GM23248 (cell line): ENCODE data around the gene LRRC28. TPM values are rescaled to one million over a fixed set of nuclear protein-coding genes. Genes with fewer than 3 reads are reported as not detected.
A peak's percentile ranks its signal among the peaks of the same experiment; 100 is the strongest.

ENCODE experiments used
- DNase-seq: peaks from one replicate; pipeline ENCODE4 v3.0.0-alpha.2; 2015
- H2AFZ ChIP-seq: fragments of 200-600 bp; sonication (generic); 2 replicates; pipeline ENCODE4 v1.6.1; 2016; ENCODE audit warnings: antibody characterized with exemption
- H3F3A ChIP-seq: fragments of 200-600 bp; sonication (generic); 2 replicates; pipeline ENCODE4 v1.6.1; 2016; ENCODE audit warnings: mild to moderate bottlenecking, antibody characterized with exemption, mixed run types; ENCODE audit not compliant: insufficient read depth
- H3K27ac ChIP-seq: fragments of 200-600 bp; sonication (generic); 2 replicates; pipeline ENCODE4 v1.5.1; 2016; ENCODE audit warnings: mild to moderate bottlenecking
- H3K27me3 ChIP-seq: fragments of 200-600 bp; sonication (generic); replicated peaks from 2 replicates; pipeline ENCODE4 v1.6.1; 2016; ENCODE audit warnings: mild to moderate bottlenecking; ENCODE audit not compliant: insufficient read depth
- H3K36me3 ChIP-seq: fragments of 200-600 bp; sonication (generic); 2 replicates; pipeline ENCODE4 v1.6.1; 2016; ENCODE audit warnings: low read depth, mild to moderate bottlenecking
- H3K4me1 ChIP-seq: fragments of 200-600 bp; sonication (generic); 2 replicates; pipeline ENCODE4 v1.6.1; 2016; ENCODE audit warnings: mild to moderate bottlenecking; ENCODE audit not compliant: insufficient read depth
- H3K4me2 ChIP-seq: fragments of 200-600 bp; sonication (generic); one replicate; pipeline ENCODE4 v1.6.1; 2016; ENCODE audit warnings: mild to moderate bottlenecking; ENCODE audit not compliant: unreplicated experiment
- H3K4me3 ChIP-seq: fragments of 200-600 bp; sonication (generic); 2 replicates; pipeline ENCODE4 v1.5.1; 2016; ENCODE audit warnings: mild to moderate bottlenecking
- H3K79me2 ChIP-seq: fragments of 200-600 bp; sonication (generic); 2 replicates; pipeline ENCODE4 v1.6.1; 2016; ENCODE audit warnings: mild to moderate bottlenecking; ENCODE audit not compliant: insufficient read depth
- H3K9ac ChIP-seq: fragments of 200-600 bp; sonication (generic); 2 replicates; pipeline ENCODE4 v1.6.1; 2016; ENCODE audit warnings: mild to moderate bottlenecking
- H3K9me2 ChIP-seq: fragments of 200-600 bp; sonication (generic); 2 replicates; pipeline ENCODE4 v1.6.1; 2016; ENCODE audit warnings: mixed run types, mild to moderate bottlenecking, moderate library complexity; ENCODE audit not compliant: insufficient read depth
- H3K9me3 ChIP-seq: fragments of 200-600 bp; sonication (generic); one replicate; pipeline ENCODE4 v1.6.1; 2017; ENCODE audit warnings: low read depth
- H4K20me1 ChIP-seq: fragments of 200-600 bp; sonication (generic); 2 replicates; pipeline ENCODE4 v1.6.0; 2016; ENCODE audit not compliant: insufficient read depth
- EZH2 ChIP-seq: fragments of 200-600 bp; sonication (generic); IDR thresholded peaks from 2 replicates; pipeline ENCODE4 v1.6.1; 2018; ENCODE audit warnings: antibody characterized with exemption, mild to moderate bottlenecking; ENCODE audit not compliant: insufficient read depth, poor library complexity, severe bottlenecking
- EZH2phosphoT487 ChIP-seq: fragments of 200-600 bp; sonication (generic); IDR thresholded peaks from 2 replicates; pipeline ENCODE4 v1.6.1; 2018; ENCODE audit warnings: antibody characterized with exemption, moderate library complexity, mild to moderate bottlenecking, low read depth; ENCODE audit not compliant: insufficient read depth
- WGBS, 2 experiments: methylation state at CpG; one replicate each; pipeline ENCODE4 v1.1.6; 2015 to 2017; ENCODE audit warnings: low lambda C conversion rate in 2 of 2, low coverage in 1 of 2; ENCODE audit errors: missing lambda C conversion rate in 2 of 2; 5-methylcytosine and 5-hydroxymethylcytosine counted together
- in situ Hi-C: fragments of 300-500 bp; cut with MboI; formaldehyde crosslinking; loops from 2 replicates; pipeline ENCODE4 v1.15.0; 2020
- polyA plus RNA-seq: library from polyadenylated mRNA; unstranded; fragments of >200 nt; fragmentation: Nextera tagmentation; extraction: Ambion mirVana; gene quantifications from 2 replicates; pipeline ENCODE4 v1.2.1, GENCODE V29; 2016
- total RNA-seq: library from RNA; depleted of rRNA; stranded (reverse); fragments of >200 nt; shearing (Covaris generic); gene quantifications from 2 replicates; pipeline ENCODE4 v1.2.3, GENCODE V29; 2014

The LRRC28 gene
- total and polyA plus RNA-seq, 2 experiments from 2014 or later = 18.4 to 30.8 TPM

DNA sequence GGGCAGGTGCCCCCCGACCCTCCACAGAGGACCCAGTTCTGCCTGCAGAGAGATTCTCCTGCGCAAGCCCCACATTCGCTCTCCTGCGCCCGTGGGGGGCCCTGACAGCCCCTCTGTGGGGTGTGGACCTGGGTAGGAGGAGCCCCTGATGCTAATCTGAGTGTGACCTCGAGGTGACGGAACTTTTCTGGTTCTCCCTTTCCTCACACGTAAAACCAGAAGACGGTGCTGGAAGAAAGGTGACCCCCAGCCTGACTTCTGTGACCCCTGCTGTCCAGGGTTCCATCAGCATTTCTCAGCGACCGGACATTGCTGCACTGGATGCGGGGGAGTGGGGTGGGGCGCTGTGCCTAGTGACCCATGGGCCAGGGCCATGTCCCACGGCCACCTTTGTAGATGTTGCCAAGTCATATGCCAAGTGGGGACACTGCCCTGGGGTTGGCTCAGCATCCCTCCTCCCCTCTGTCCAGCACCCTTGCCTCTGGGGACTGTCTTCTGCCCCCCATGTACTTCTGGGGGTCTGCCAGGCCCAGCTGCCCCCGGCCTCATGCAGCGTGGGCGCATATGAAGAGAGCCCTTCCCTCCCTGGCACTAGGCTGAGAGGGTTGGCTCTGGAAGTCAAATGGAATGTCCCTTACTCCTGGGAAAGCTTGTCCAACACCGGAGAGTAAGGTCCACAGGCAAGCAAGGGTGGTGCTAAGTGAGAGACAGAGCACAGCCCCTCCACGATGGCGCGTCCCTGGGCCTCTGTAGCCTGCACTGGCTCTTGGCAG lies 185.4 kb downstream of the LRRC28 start:
- no peak overlapping the region for H3K4me2 ChIP-seq
- no peaks in the 10 kb centered on the region for H4K20me1 ChIP-seq
- DNase-seq = no peak
- no peak overlapping the region for H2AFZ ChIP-seq
- WGBS, 2 experiments = 86% methylated on average over 21 of the region's 21 CpGs
- H3K9me2 ChIP-seq = no peaks in the 10 kb centered on the region
- H3K4me3 ChIP-seq = no peak overlapping the region
- no peaks in the 10 kb centered on the region for H3K9me3 ChIP-seq
- in situ Hi-C loops = no loop called here
- H3K27ac ChIP-seq = no peak overlapping the region
- TF ChIP-seq EZH2phosphoT487 (no peak), EZH2 (no peak)
- no peaks in the 10 kb centered on the region for H3K79me2 ChIP-seq
- peaks cover 18% of the 10 kb centered on the region for H3K4me1 ChIP-seq
- no peak overlapping the region for H3K9ac ChIP-seq
- no peaks in the 10 kb centered on the region for H3K36me3 ChIP-seq
- no peaks in the 10 kb centered on the region for H3K27me3 ChIP-seq
- H3F3A ChIP-seq = no peaks in the 10 kb centered on the region

- H3F3A ChIP-seq = no peaks in the 10 kb centered on the region
- no peaks in the 10 kb centered on the region for H4K20me1 ChIP-seq
- no peaks in the 10 kb centered on the region for H3K9me2 ChIP-seq
- H3K79me2 ChIP-seq = no peaks in the 10 kb centered on the region
- peak; percentile 41 for DNase-seq
- H3K27me3 ChIP-seq = no peaks in the 10 kb centered on the region
- peaks cover 25% of the 10 kb centered on the region for H3K4me1 ChIP-seq
- H3K9me3 ChIP-seq = no peaks in the 10 kb centered on the region
- H2AFZ ChIP-seq = no peak overlapping the region
- no peak overlapping the region for H3K27ac ChIP-seq
- in situ Hi-C loops = no loop called here
- no peak overlapping the region for H3K9ac ChIP-seq
- 68 to 72% methylated on average over 21 to 23 of the region's 23 CpGs for WGBS, 2 experiments
- no peak overlapping the region for H3K4me2 ChIP-seq
- H3K4me3 ChIP-seq = no peak overlapping the region
- no peaks in the 10 kb centered on the region for H3K36me3 ChIP-seq
- TF ChIP-seq EZH2phosphoT487 = no peak
- no peak for TF ChIP-seq EZH2
These were observed 186.3 kb downstream of the LRRC28 start for GRCh38 chr15:99437315-99438223.

GRCh38 chr15:99438224-99438585 lies 186.9 kb downstream of the LRRC28 start:
- H3K4me1 ChIP-seq = peaks cover 27% of the 10 kb centered on the region
- peak overlapping the region; percentile 71; the same call in 1 of the 2 replicates for H2AFZ ChIP-seq
- in situ Hi-C loops = no loop called here
- H3K79me2 ChIP-seq = no peaks in the 10 kb centered on the region
- no peaks in the 10 kb centered on the region for H3K36me3 ChIP-seq
- no peak overlapping the region for H3K9ac ChIP-seq
- H3F3A ChIP-seq = no peaks in the 10 kb centered on the region
- H3K9me3 ChIP-seq = no peaks in the 10 kb centered on the region
- TF ChIP-seq EZH2phosphoT487 = no peak
- TF ChIP-seq EZH2 = no peak
- WGBS, 2 experiments = 88 to 92% methylated on average over 11 of the region's 11 CpGs
- no peak overlapping the region for H3K4me3 ChIP-seq
- H3K27me3 ChIP-seq = no peaks in the 10 kb centered on the region
- no peak for DNase-seq
- H3K27ac ChIP-seq = no peak overlapping the region
- H3K4me2 ChIP-seq = peak overlapping the region; percentile 20
- H3K9me2 ChIP-seq = no peaks in the 10 kb centered on the region
- H4K20me1 ChIP-seq = no peaks in the 10 kb centered on the region

GRCh38 chr15:99438691-99439523 lies 187.6 kb downstream of the LRRC28 start:
- Histone ChIP-seq H3K4me2 (peak overlapping the region; percentile 20), H3K9me2 (no peaks in the 10 kb centered on the region), H3K79me2 (no peaks in the 10 kb centered on the region), H3K27me3 (no peaks in the 10 kb centered on the region), H3K9ac (no peak overlapping the region), H3F3A (no peaks in the 10 kb centered on the region), H2AFZ (peak overlapping the region; percentile 71), H3K36me3 (no peaks in the 10 kb centered on the region), H3K4me3 (peak overlapping the region; percentile 41), H4K20me1 (no peaks in the 10 kb centered on the region), H3K4me1 (peaks cover 25% of the 10 kb centered on the region), H3K9me3 (no peaks in the 10 kb centered on the region), H3K27ac (no peak overlapping the region)
- TF ChIP-seq EZH2phosphoT487 (no peak), EZH2 (no peak)
- 68 to 71% methylated on average over 24 of the region's 24 CpGs for WGBS, 2 experiments
- in situ Hi-C loops = no loop called here
- DNase-seq = peak; percentile 10
